Left ventricle myocardium inferior (tissue), 1 donor: Measurements from ENCODE around the gene USF2. TPM values are rescaled to one million over a fixed set of nuclear protein-coding genes. Genes with fewer than 3 reads are reported as not detected.
A peak's percentile ranks its signal among the peaks of the same experiment; 100 is the strongest.
"Not testable (repeated sequence)": the region's sequence is repeated elsewhere in the genome, so short reads cannot be mapped to it uniquely, and the experiment has no call there.

Experiments used
- DNase-seq: peaks from one replicate; pipeline ENCODE4 v3.0.0-alpha.2; 2020
- H3K27ac ChIP-seq: fragments of 200-600 bp; replicated peaks from 2 replicates; pipeline ENCODE4 v1.8.0; 2021
- H3K27me3 ChIP-seq: fragments of 200-600 bp; 2 replicates; pipeline ENCODE4 v1.8.0; 2021; ENCODE audit warnings: low read depth
- H3K36me3 ChIP-seq: fragments of 200-600 bp; 2 replicates; pipeline ENCODE4 v1.8.0; 2021
- H3K4me1 ChIP-seq: fragments of 200-600 bp; 2 replicates; pipeline ENCODE4 v1.8.0; 2021
- H3K4me3 ChIP-seq: fragments of 200-600 bp; 2 replicates; pipeline ENCODE4 v1.8.0; 2021; ENCODE audit warnings: mild to moderate bottlenecking, moderate library complexity
- H3K9me3 ChIP-seq: fragments of 200-600 bp; replicated peaks from 2 replicates; pipeline ENCODE4 v1.8.0; 2021
- CTCF ChIP-seq: fragments of 200-600 bp; IDR thresholded peaks from 2 replicates; pipeline ENCODE4 v1.8.0; 2021; ENCODE audit warnings: antibody characterized with exemption, mild to moderate bottlenecking, borderline replicate concordance
- intact Hi-C: fragments of 100-400 bp; cut with micrococcal nuclease; formaldehyde crosslinking; loops from one replicate; pipeline ENCODE4 v1.11.0; 2022
- long read RNA-seq: library from polyadenylated mRNA; unstranded; transcript quantifications from one replicate; pipeline ENCODE4 v2.0.0, GENCODE V29; 2021
- total RNA-seq: library from RNA; stranded (reverse); fragmentation: NEBNext Ultra II Directional; extraction: Animal tissue kit (Norgen Biotek cat#: 25700); gene quantifications from one replicate; pipeline ENCODE4 v1.2.1, GENCODE V29; 2021
- donor health status: DM: no; HTN: yes; CAD: no; lungs with severe emphysema.

The USF2 gene
- total RNA-seq = 147 TPM
- long read RNA-seq, transcript USF2-201 (10 exons, 1,634 nt) = major isoform, 13 of 65 reads
- long read RNA-seq, partial matches to known transcripts = 40 of 65 reads
- long read RNA-seq, other reads (novel, unspliced or antisense) = 4 of 65 reads

- intact Hi-C loops = no loop called here
- Histone ChIP-seq H3K4me1 (peaks cover 59% of the 10 kb centered on the region), H3K27me3 (no peaks in the 10 kb centered on the region), H3K4me3 (peak within 1 kb of the TSS; percentile 95), H3K36me3 (peaks cover 32% of the 10 kb centered on the region), H3K27ac (peak within 1 kb of the TSS; percentile 99), H3K9me3 (no peaks in the 10 kb centered on the region)
- DNase-seq = peak; percentile 78
- no peak for TF ChIP-seq CTCF
These were observed at the start of gene USF2 for GRCh38 chr19:35268536-35269437. Gene USF2 (plus strand): TSS chr19:35268962. CDS start chr19:35269102, 140 bp downstream.

GRCh38 chr19:35219008-35219407 lies 49.8 kb upstream of the USF2 start:
- no peaks in the 10 kb centered on the region for H3K36me3 ChIP-seq
- H3K27ac ChIP-seq = no peak overlapping the region
- no peak for DNase-seq
- no peak overlapping the region for H3K4me3 ChIP-seq
- intact Hi-C loops = no loop called here
- H3K9me3 ChIP-seq = peaks cover 17% of the 10 kb centered on the region
- no peaks in the 10 kb centered on the region for H3K27me3 ChIP-seq
- TF ChIP-seq CTCF = no peak
- peaks cover 24% of the 10 kb centered on the region for H3K4me1 ChIP-seq

- intact Hi-C loops = no loop called here
- Histone ChIP-seq H3K9me3 (peaks cover 17% of the 10 kb centered on the region), H3K4me1 (peaks cover 22% of the 10 kb centered on the region), H3K36me3 (no peaks in the 10 kb centered on the region), H3K4me3 (no peak overlapping the region), H3K27me3 (no peaks in the 10 kb centered on the region), H3K27ac (peak overlapping the region; percentile 54)
- TF ChIP-seq CTCF = no peak
- DNase-seq = no peak
These were observed 48.3 kb upstream of the USF2 start for GRCh38 chr19:35220315-35220921.

GRCh38 chr19:35220973-35221590 lies 47.7 kb upstream of the USF2 start:
- H3K36me3 ChIP-seq, DNase-seq, H3K4me3 ChIP-seq, intact Hi-C loops, H3K27me3 ChIP-seq: not testable (repeated sequence)
- Histone ChIP-seq H3K4me1 (peaks cover 22% of the 10 kb centered on the region), H3K27ac (peak overlapping the region; percentile 54), H3K9me3 (peaks cover 17% of the 10 kb centered on the region)

- peaks cover 22% of the 10 kb centered on the region for H3K4me1 ChIP-seq
- intact Hi-C loops = no loop called here
These were observed 46.3 kb upstream of the USF2 start for GRCh38 chr19:35222373-35223015.

More at GRCh38 chr19:35222373-35223015, 46.3 kb upstream of the USF2 start:
- peaks cover 7% of the 10 kb centered on the region for H3K9me3 ChIP-seq
- DNase-seq = no peak
- TF ChIP-seq CTCF = no peak
- H3K36me3 ChIP-seq = no peaks in the 10 kb centered on the region
- no peak overlapping the region for H3K27ac ChIP-seq
- no peak overlapping the region for H3K4me3 ChIP-seq
- no peaks in the 10 kb centered on the region for H3K27me3 ChIP-seq
